ENCODE measurements around the gene URB1.
"Not testable (repeated sequence)": the region's sequence is repeated elsewhere in the genome, so short reads cannot be mapped to it uniquely, and the experiment has no call there.

Gene URB1

DNA sequence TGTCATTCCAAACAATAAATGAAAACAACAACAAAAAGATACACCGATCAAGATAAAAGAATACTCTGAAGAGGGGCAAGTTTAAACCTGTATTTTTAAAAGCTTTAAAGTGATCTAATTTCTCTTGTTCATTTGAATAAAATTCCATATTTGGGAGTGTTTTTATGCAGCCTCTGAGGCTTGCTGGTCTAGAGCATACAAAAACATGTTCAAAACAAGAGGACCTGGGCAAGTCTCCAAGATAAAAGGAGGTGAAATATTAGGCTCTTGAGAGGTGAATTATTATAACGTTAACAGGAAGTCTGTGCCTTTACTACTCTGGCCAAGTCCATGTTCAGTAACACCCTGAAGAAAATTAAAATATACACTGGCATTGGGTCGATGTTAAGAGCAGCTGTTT lies 20.1 kb downstream of the URB1 start:
- no peak for DNase-seq (ENCODE audit: low read depth)

DNA sequence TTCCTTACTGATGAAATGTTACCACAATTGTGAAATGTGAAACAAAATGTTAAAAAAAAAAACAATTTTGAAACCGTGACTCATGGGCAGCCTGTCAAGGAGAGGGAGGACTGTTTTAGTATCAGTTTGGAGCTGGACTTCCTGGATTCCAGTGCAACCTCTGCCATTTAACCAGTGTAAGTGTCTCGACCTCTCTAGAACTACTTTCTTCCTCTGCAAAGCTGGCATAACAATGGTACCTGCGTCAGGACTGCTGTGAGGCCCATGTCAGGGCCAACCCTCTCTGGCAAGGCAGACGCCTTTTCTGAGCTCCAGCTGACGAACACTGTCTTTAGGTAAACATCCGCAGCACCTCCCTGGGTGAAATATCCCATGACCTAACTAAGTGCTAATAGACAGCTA lies 20.9 kb downstream of the URB1 start:
- peak; percentile 83 for DNase-seq (ENCODE audit: low read depth)

DNA sequence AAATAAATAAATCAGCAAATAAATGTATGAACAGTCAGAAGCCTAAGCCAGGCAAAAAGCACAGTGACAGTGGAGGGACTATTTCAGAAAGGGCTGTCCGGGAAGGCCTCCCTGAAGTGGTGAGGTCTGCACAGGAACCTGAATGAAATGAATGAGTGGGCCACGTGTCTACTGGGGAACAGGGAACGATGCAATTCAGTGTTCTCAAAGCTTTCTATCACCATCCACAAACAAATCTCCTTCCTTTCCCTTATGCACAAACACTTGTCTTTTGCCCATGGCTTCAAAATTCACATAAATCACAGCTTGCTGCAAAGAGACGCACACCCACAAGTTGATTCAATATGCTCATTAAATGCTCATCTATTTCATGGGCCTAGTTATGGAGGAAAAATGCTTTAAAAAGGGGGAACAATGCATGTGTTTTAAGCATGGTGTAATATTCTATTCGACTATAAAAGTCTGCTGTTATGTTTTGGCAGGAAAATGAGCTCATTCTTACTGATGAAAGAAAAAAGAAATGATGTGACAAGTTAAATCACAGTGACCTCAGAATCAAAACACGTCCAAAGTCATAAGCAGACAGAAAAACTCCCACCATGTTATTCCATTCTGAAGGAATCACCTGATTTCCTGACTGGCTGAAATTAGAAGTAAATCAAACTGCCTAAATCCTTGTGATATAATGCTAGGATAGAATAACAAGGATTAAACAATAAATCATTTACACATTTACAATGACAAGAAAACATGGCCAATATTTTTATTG lies 21.6 kb downstream of the URB1 start:
- DNase-seq (ENCODE audit: low read depth): no peak

DNA sequence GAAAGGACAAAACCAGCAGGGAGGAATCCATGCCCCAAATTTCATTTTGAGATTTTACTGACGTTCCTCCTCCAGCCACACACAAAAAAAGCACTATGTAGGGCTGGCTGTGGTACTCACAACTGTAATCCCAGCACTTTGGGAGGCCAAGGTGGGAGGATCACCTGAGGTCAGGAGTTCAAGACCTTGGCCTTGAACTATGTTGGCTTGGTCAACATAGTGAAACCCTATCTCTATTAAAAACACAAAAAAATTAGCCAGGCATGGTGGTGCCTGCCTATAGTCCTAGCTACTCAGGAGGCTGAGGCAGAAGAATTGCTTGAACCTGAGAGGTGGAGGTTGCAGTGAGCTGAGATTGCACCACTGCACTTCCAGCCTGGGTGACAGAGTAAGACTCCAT lies 23.9 kb downstream of the URB1 start:
- DNase-seq (ENCODE audit: low read depth): not testable (repeated sequence)

DNA sequence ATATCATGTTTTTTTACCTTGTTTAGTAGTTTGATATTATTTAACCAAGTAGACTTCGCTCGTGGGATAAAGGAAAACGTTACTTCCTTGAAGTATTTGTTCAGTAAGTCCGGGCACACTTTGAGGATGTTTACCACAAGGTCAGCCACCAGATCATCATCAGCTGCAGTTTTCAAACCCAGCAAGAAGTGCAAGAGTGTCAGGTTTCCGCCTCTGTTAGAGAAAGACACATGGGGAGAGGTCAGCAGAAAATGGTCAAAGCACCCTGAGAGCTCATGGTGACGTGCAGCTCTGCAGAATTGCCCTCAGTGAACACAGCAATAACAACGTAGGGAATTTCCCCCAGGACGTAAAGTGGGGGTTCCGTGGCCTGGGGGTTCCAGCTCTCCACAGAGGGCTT lies 24.4 kb downstream of the URB1 start:
- no peak for DNase-seq (ENCODE audit: low read depth)

DNA sequence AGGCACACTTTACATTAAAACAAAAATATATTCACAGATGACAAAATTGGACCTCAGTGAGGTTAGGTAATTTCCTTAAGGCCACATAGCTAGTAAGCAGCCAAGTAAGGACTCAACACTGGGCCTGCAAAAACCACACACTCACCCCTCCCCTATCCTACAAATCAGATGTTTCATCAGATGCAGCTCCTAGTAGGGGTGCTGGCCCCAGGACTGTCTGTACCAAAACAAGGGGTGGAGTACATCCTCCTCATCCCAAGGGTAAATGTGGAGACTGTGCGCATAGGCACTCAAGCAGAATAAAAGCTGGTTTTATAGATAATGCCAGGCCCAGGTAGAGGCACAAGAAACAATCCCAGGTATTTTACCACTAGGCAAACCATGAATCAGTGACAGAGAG lies 25.7 kb downstream of the URB1 start:
- peak; percentile 55 for DNase-seq (ENCODE audit: low read depth)

DNA sequence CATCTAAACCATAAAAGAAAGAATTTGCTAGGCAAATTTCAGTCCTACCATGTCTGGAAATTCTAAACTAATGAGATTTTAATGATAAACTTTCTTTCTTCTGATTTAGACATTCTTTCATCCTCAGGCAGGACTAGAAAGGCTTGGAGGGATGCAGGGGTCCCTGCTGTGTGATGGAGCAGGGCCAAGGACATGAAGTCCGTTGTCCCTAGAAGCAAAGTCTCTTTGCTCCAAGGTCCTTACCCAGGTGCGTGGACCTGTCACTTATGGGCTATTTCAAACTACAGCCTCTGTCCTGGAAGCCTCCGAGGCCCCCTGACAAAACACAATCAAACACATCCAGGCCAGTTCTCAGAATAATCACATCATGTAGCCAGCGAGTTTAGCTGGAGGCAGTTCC lies 26.6 kb downstream of the URB1 start:
- DNase-seq (ENCODE audit: low read depth): no peak

DNA sequence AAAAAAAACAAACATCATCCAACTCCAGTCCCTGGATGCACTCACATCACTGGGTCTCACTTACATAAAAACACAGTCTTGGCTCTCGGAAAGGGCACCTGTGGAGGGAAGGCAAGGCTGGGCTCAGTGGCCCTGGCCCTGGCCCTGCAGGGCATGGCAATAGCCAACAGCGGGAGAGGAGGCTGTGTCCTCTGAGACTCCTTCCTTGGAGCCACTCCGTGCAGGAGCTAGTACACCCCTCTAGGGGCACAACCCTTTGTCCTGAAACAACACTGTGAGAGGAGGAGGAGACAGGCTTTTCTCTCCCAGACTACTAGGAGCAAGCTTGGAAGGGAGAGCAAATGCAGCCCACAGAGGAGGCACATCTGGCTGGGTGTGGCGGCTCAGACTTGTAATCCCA lies 28.0 kb downstream of the URB1 start:
- DNase-seq (ENCODE audit: low read depth): no peak

DNA sequence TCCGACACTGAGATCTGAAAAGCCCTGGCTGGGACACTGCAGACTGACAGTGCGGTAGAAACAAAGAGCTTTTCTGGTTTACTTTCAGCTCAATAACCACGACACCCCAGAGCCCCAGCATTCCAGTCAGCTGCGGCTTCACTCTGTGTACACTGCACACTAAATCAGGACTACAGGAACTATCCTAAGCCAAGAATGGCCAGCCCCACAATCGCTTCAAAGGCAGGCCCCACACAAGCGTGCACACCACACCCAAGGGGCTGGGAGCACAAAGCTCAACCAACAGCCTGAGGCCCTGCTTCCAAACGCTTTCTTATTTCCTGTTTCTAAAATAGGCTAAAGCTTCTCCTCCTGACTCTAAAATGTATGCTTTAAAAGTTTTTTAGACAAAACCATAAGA lies 28.4 kb downstream of the URB1 start:
- DNase-seq (ENCODE audit: low read depth): no peak

DNA sequence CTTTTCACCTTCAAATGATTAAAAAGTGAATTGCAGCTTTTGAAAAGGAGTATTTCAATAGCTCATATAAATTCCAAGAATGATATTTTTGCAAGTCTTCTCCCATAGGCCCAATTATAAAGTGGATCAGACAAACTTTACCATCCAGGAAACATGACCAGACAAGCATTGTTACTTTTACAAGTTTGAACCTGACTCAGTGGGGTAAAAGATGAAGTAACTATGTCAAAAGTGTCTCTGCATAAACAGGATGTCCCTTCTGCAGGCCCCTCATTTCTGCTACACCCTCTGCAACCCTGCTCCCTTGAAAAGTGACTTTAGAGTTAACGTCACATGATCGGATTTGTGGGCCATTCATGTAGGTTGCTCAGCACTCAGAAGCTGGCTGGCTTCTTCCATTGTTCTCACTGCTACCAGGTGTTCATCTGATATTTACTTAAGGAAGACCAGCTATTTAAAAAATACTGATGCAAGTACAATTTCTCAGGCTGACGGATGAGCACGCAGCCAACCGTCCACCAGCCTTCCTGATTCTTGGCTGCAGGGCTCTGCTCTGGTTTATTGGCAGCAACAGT lies 32.3 kb downstream of the URB1 start:
- no peak for DNase-seq (ENCODE audit: low read depth)

DNA sequence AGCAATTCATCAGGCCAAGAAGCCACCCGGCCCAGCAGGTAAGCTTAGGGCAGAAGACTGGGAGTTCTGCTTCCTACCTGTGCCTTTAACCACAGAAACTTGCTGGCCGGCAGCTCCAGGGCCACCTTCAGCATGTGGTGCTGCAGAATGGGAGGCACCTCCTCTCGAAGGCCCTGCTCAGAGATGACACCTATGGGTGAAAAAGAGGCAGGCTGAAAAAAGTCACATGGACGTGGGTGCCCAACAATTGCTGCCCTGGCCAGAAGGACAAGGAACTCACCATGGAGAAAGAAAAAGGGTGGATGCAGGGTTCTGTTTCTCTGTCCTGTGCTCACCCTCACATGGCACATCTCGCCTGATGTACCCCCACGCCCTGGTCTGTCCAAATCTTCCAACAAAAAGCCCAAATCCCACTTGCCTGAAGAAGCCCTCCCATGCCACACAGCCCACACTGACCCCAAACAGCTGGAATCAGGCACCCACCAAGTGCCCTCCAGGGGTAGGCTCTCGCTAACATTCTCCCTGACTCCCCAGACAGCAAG lies 33.0 kb downstream of the URB1 start:
- no peak for DNase-seq (ENCODE audit: low read depth)

DNA sequence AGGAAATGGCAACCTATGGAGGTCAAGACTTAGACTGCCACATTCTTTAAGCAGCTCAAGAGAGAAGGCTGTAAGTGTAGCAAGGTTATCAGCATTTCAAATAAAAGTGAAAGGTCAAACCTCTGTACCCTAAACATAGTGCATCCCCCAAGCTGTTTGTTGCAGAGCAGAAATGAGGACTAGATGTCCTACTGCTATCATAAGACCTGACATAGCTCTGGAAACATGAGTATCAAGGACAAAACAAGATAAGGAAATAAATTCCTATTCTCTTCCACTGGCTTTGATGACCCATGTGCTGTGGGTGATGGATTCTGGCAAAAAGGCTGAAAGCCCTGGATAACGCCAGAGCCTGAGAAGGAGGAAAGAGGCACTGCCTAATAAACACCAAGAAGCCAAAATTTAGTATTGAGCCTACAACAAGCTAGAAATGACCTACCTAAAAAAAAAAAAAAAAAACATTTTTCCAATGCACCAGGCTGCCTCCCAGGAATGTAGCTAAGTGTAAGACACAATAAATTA lies 35.9 kb downstream of the URB1 start:
- no peak for DNase-seq (ENCODE audit: low read depth)

DNA sequence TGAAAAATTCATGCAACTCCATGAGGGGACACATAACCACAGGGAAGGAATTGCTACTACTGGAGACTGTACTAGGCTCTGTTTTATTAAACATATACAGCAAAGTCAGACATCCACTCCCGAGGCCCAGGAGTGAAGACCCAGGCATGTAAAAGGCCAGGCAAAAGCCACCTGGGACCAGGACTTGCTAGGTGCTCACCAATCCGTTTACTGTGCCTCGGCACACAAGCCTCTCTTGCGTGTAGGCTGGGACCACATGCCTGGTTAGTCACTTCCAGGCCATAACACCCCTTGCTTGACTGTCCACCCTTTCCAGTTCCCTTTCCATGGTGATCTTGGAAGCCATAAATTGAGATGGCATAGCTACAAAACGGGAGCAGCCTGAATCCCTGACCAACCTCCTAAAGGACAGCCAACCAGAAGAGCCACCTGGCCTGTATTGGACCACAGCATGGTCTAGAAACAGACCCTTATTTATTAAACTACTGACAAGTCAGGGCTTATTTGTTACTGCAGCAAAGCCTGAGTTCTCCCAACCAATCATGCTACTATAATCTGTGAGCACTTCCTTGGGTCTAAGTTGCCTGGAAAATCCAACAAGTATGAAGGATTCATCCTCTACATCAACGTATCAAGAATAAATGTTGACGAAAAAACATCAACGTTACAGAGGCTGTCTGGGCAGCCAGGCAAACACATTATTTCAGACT lies 39.7 kb downstream of the URB1 start:
- DNase-seq (ENCODE audit: low read depth): no peak

DNA sequence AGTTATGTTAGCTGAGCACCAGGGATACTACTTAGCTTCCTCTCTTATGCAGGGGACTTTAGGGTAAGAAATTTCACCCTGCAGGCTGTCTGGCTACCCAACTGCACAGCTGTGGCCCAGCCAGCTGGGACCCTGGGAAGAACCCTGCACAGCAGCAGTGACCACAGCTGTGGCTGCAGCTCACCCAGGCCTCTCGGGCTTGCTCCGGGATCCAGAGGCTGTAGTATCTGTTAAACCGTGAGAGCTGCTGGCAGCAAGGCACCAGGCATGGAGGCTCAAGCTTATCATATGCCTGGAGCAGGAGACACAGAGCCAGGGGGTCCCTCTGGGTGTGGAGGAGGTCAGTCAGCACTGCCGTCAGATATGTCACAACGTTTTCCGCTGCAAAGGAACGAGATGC lies 40.3 kb downstream of the URB1 start:
- DNase-seq (ENCODE audit: low read depth): no peak

DNA sequence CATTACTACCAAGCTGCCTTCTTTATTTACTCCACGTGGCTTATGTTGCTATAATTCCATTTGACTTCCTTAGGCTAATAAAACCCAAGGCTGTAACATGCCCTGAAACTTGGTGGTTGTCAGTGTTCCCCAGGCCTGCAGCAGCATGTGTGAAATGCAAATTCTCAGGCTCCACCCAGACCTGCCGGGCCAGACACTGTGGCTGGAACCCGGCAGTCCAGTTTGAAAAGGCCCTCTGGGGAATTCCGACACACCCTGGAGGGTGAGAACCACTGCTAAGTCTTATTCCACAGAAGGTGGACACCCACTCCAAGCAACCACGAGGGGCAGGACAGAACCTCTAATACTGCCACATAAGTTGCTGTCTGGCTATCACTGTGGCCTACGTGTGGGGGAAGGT lies 41.4 kb downstream of the URB1 start:
- no peak for DNase-seq (ENCODE audit: low read depth)

DNA sequence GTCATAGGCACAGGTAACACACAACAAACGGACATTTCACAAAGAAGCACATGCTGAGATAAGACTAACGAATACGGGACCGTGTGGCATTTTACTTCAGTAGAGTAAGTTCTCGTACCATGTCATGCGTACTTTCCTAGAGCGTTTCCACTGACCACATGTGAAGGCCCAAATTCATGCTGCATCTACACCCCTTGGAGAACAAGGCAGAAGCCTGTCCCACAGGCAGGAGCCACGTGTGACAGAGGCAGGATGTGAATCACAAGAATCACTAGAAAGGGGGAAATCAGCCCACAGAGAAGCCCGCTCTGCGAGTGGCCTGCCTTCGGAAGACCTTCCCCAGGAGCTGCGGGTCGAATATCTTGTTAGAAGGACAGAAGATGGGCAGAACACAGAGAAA lies 41.8 kb downstream of the URB1 start:
- DNase-seq (ENCODE audit: low read depth): no peak

DNA sequence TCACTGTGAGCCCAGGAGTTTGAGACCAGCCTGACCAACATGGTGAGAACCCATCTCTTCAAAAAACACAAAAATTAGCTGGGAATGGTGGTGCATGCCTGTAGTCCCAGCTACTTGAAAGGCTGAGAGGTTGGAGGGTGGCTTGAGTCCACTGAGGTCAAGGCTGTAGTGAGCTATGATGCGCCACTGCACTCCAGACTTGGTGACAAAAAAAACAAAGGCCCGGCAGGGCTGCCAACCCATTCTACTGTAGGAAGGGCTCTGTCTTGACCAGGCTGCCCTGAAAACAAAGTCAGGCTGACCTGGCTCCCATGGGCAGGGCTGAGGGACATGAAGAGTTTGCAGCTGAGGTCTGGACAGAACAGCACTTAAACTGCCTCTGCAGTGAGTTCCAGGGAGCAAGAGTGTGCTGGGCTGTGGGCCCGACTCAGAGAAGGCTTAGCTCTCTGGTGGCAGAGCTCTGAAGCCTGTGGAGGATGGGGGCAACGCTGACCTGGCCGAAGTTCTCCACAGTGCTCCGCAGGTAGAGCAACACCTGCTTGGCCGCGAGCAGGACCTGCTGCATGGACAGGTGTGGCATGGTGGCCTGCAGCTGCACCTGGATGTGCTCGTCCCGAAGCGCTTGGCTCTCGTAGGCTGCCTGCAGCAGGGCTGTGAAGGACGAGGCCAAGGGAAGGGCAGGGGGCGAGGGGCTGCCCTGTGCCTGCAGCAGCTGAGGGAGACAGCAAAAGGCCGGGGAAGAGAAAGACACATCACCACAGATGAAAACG lies 42.4 kb downstream of the URB1 start:
- no peak for DNase-seq (ENCODE audit: low read depth)

DNA sequence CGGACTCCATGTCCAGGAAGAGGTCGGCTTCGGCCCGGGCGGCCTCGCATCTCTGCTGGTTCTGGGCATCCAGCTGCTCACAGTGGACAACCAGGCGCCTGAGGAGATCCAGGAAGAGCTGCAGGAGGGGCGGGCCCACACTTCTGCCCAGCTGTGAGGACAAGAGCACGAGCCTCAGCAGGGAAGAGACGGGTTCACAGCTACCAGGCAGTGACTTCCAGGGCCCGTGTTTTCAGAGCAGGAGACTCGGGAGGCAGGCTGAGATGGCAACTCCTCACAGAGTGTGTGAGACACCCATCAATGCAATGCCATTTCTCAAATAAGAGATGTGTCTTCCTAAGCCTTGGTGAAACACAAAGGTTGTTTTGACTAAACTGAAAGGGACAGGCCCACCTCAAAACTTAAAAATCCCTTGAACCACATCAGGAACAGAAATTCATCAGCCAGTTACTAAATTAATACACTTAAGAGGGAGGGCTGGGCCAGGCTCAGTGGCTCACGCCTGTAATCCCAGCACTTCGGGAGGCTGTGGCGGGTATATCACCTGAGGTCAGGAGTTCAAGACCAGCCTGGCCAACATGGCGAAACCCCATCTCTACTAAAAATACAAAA lies 43.4 kb downstream of the URB1 start:
- DNase-seq (ENCODE audit: low read depth): no peak

DNA sequence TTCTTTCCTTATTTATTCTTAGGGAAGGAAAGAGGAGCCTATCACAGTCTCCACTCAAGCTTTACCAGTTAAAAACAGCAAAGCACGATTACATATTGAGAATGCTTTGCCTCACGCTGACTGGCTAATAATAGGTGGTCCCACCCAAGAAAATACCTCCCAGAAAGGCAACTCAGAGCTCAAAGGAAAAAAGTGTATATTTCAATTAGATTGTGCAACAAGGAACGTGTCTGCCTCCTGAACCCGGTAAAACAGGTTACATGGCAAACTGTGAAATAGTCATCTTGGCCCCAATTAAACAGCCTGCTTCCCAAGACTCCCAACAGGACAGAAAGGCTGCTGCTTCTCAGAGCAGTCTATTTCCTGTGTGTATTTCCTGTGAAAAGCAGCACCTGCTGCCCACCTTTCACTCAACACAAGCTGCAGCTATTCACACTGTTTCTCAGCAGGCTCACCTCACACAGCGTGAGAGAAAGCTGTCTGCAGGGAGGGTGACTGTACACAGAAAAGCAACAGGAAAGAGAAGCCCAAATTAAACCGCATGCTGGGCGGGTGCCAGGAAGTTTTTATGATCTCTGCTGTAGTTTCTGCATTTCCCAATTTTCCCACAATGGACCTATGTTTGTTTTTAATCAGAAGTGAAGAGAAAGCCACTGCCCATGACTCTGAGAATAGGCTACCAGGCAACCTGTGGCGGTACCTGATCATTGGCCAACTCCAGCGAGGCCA lies 44.0 kb downstream of the URB1 start:
- DNase-seq (ENCODE audit: low read depth): no peak

DNA sequence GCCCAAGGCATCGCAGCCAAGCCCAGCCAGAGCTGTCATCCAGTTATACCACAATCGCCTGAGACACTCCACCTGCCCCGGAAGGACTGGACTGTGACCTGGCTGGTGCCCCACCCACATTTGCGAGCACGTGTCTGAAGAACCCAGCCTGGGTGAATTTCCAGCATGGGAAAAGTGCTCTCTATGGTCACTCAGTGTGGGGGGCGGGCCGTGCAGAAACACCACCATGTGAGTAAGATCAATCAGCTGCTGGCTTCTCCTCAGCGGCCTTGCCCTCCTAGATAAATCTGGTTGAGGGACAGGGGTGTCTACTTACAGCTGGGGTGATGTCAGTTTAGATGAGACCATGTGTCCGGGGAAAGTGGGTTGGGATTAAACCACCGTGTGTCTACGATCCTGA lies 44.8 kb downstream of the URB1 start:
- DNase-seq (ENCODE audit: low read depth): no peak

DNA sequence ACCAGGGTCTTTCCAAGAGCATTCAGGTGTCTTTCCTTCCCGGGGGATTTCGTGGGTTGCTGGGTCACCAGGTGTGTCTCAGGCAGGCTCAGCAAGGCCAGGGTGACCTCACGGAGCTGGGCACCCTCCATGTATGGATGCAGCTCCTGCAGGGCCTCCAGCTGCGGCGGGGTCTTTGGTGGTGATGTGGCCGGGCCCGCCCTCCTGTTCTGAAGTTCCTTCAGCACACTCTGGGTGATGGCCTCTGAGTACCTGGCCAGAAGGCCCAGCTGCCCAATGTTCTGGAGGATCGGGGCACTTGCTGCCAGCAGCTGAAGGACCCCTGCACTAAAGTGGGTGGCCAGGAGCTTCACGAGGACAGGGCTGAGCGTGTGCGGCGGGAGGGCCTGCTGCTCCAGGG lies 45.5 kb downstream of the URB1 start:
- no peak for DNase-seq (ENCODE audit: low read depth)
